ENCODE measurements around the gene LIMA1.
A peak's percentile ranks its signal among the peaks of the same experiment; 100 is the strongest.

DNA sequence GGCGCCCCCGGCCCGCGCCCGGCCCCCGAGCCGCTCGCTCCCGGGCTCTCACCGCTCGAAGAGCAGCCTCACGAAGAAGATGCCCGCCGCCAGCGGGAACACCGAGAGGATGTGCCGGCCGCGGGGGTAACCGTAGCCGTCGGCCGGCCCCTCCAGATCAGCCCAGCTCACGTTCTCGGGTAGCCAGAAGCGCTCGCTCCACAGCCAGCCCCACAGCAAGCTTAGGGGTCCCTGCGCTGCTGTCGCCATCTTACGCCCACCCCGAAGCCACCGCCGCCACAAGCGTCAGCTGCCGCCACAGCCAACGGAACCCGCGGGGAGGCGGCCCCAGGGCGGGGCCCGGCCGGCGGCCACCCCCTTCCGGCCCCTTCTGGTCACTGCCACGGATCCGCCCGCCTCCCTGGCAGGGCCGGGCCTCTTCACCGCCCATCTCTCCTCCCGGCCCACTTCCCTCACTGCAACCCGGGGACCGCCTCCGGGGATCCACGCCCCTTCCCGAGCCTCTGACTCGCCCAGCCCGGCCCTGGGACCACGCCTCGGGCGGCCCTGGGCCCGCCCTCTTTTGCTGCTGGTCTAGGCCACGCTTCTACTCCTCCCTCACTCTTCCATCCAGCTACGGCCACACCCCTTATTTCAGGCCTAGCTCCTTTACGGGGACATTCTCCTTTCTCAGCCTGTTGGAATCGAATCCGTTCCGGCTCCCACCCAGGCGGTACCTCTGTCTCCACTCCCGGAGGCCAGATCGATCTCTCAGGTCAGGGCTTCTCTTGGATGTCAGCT lies 116.1 kb downstream of the LIMA1 start, which contains the start of gene CERS5:
- TF ChIP-seq, protein P1, sequence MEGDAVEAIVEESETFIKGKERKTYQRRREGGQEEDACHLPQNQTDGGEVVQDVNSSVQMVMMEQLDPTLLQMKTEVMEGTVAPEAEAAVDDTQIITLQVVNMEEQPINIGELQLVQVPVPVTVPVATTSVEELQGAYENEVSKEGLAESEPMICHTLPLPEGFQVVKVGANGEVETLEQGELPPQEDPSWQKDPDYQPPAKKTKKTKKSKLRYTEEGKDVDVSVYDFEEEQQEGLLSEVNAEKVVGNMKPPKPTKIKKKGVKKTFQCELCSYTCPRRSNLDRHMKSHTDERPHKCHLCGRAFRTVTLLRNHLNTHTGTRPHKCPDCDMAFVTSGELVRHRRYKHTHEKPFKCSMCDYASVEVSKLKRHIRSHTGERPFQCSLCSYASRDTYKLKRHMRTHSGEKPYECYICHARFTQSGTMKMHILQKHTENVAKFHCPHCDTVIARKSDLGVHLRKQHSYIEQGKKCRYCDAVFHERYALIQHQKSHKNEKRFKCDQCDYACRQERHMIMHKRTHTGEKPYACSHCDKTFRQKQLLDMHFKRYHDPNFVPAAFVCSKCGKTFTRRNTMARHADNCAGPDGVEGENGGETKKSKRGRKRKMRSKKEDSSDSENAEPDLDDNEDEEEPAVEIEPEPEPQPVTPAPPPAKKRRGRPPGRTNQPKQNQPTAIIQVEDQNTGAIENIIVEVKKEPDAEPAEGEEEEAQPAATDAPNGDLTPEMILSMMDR (IDR thresholded peaks at IDR 0.05): peak in 4 of 5 experiments; percentile 23 to 75 (median 61)
- TF ChIP-seq EP300 (IDR thresholded peaks at IDR 0.05) (peak; percentile 62 to 86), POLR2A (IDR thresholded peaks at IDR 0.05) (peak; percentile 60 to 80)
